Stimulated activated naive CD8-positive, alpha-beta T cell treated with anti-CD3 and anti-CD28 coated beads, Interleukin-15, amount 100 ng/mL, for 72 hours (primary cell): ENCODE data around the gene SLC49A3.
"Not testable (repeated sequence)": the region's sequence is repeated elsewhere in the genome, so short reads cannot be mapped to it uniquely, and the experiment has no call there.

Experiments used
- ATAC-seq: fragments of 150-1000 bp; cut with Tn5 transposase; 2 replicates; pipeline ENCODE4 v1.10.0; 2021; ENCODE audit warnings: mild to moderate bottlenecking, moderate library complexity
- DNase-seq, 2 donors: peaks; one replicate each; pipeline ENCODE4 v3.0.0; 2021 to 2022
- H3K27ac Mint-ChIP-seq, 2 donors: one replicate each; pipeline ENCODE4 v1.8.0; 2022; ENCODE audit warnings: mild to moderate bottlenecking in 2 of 2, mixed read lengths in 2 of 2, moderate library complexity in 2 of 2
- H3K27me3 Mint-ChIP-seq: one replicate; pipeline ENCODE4 v1.8.0; 2022; ENCODE audit warnings: mixed read lengths
- H3K4me1 Mint-ChIP-seq: one replicate; pipeline ENCODE4 v1.8.0; 2022; ENCODE audit warnings: mild to moderate bottlenecking, mixed read lengths
- H3K4me3 Mint-ChIP-seq, 2 donors: one replicate each; pipeline ENCODE4 v1.8.0; 2022; ENCODE audit warnings: mild to moderate bottlenecking in 2 of 2, mixed read lengths in 2 of 2, moderate library complexity in 1 of 2
- H3K9me3 Mint-ChIP-seq, 2 donors: one replicate each; pipeline ENCODE4 v1.8.0; 2022; ENCODE audit warnings: mixed read lengths in 2 of 2

Gene SLC49A3

GRCh38 chr4:694341-694940, 5.5 kb upstream of the SLC49A3 start:
- not testable (repeated sequence) for H3K27ac Mint-ChIP-seq, H3K9me3 Mint-ChIP-seq, H3K4me3 Mint-ChIP-seq, ATAC-seq, DNase-seq, H3K4me1 Mint-ChIP-seq
- peaks cover 36% of the 10 kb centered on the region for H3K27me3 Mint-ChIP-seq

DNA sequence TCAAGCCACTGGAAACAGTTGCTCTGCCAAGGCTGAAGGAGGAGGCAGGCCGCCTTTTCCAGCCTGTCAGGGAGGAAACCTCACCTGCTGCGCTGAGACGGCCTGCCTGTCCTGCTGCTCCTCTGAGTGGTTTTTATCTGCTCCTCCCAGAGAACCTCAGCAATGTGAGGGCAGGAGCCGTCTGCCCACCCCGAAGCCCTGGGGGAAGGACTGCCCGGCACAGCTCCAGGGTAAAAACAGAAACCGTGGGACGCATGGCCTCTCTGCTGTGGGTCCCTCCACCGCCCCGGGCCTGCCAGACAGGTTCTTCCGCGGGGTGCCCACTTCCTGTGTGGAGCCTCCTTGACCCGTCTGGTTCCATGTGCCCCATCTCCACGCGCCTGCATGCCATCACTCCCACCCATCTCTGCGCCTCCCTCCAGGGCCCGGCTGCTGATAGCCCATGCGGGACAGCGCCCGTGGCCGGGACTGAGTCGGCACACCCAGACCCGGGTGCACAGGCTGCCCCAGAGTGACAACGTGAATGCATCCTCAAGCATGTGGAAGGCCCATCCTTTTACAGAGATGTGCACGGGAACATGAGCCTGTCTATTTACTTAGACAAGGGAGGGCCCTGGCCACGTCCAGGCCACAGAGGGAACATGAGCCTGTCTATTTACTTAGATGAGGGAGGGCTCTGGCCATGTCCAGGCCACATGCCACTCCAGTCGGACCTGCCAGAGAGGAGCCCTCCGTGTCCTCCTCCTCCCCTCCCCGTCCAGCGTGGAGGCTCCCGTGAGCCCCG, 4.0 kb upstream of the SLC49A3 start:
- ATAC-seq (no peak), DNase-seq (no peak)
- Mint-ChIP-seq H3K4me3 (no peak overlapping the region), H3K27ac (no peak overlapping the region), H3K27me3 (peaks cover 42% of the 10 kb centered on the region), H3K4me1 (peaks cover 4% of the 10 kb centered on the region), H3K9me3 (no peaks in the 10 kb centered on the region)

DNA sequence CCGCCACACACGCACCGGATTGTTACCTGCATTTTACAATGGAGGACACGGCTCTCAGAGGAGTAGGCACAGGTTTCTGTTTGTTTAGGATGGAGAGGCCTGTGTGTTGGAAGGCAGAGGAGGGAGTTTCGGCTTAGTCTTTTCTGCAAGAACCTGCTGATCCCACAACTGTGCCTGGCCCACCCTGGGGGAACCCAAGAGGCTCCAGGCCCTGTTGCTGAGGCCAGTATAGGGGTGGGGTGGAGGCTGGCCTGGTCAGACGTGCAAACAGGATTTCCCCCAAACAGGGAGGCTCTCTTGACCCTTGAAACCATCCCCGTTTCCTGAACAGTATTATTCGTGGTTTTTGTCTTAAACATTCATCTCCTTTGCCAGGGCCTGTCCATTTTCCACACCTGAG, 772 bp upstream of the SLC49A3 start:
- DNase-seq: no peak
- Mint-ChIP-seq H3K4me1 (peaks cover 4% of the 10 kb centered on the region), H3K4me3 (no peak overlapping the region), H3K9me3 (no peaks in the 10 kb centered on the region), H3K27ac (peak overlapping the region in 1 of 2 donors; percentile 34), H3K27me3 (peaks cover 48% of the 10 kb centered on the region)
- no peak for ATAC-seq

GRCh38 chr4:687971-688853, 739 bp downstream of the SLC49A3 start:
- no peaks in the 10 kb centered on the region for H3K9me3 Mint-ChIP-seq
- H3K4me3 Mint-ChIP-seq: peak overlapping the region; percentile 32 to 61
- H3K4me1 Mint-ChIP-seq: peaks cover 13% of the 10 kb centered on the region
- H3K27me3 Mint-ChIP-seq: peaks cover 40% of the 10 kb centered on the region
- DNase-seq (no peak), ATAC-seq (peak; percentile 19)
- H3K27ac Mint-ChIP-seq: peak overlapping the region in 1 of 2 donors; percentile 29

DNA sequence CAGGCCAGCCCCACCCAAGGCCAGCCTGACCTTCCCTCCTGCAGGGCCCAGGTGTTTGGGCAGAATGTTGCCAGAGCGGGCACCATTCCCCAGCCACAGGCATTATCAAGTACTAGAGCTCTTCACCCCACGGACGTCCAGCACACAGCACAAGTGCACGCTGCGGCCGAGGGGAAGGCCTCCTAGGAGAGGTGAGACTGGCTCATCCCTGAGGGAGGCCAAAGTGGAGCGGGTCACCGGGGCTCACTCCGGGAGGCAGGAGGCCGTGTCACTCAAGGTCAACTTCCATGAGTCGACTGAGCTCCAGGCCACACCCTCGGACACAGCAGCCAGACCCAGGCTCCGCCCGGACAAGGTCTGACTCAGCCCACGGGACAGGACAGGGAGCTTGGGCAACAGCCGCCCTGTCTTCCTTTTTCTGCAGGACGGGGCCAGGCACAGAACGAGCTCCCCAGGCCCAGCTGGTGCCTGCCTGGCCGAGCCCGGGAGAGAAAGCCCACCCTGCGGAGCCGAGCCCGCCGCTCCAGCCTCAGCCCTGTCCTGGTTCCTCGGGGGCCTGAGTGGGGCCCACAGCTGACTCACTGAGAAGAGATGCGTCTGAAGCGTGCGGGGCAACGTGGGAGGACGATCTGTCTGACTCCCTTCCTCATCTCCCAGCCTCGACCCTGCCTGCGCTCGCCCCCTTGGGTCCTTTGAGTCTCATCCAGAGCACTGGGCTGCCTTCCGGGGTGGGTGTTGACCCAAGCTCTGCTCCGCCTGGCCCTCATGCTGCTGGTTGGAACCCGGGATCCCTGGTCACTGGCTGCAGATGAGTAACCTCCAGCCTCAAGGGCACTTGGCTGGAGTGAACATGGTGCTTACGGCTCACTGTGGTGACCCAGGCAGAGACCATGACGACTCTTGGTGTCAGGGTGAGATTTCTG, 1.6 kb downstream of the SLC49A3 start:
- DNase-seq (no peak), ATAC-seq (no peak)
- H3K9me3 Mint-ChIP-seq: no peaks in the 10 kb centered on the region
- peak overlapping the region in 1 of 2 donors; percentile 14 for H3K27ac Mint-ChIP-seq
- H3K4me3 Mint-ChIP-seq: no peak overlapping the region
- H3K27me3 Mint-ChIP-seq: peaks cover 41% of the 10 kb centered on the region
- peaks cover 20% of the 10 kb centered on the region for H3K4me1 Mint-ChIP-seq

- no peak for ATAC-seq
- no peak for DNase-seq
- H3K27ac Mint-ChIP-seq: no peak overlapping the region
Observed at GRCh38 chr4:686413-687040, 2.4 kb downstream of the SLC49A3 start.

GRCh38 chr4:685679-686412, 3.1 kb downstream of the SLC49A3 start:
- DNase-seq: no peak
- Mint-ChIP-seq H3K27me3 (peaks cover 41% of the 10 kb centered on the region), H3K27ac (no peak overlapping the region), H3K9me3 (no peaks in the 10 kb centered on the region), H3K4me1 (peaks cover 22% of the 10 kb centered on the region), H3K4me3 (no peak overlapping the region)
- ATAC-seq: no peak

More at GRCh38 chr4:686413-687040, 2.4 kb downstream of the SLC49A3 start:
- Mint-ChIP-seq H3K27me3 (peaks cover 41% of the 10 kb centered on the region), H3K4me1 (peaks cover 20% of the 10 kb centered on the region), H3K4me3 (no peak overlapping the region), H3K9me3 (no peaks in the 10 kb centered on the region)

DNA sequence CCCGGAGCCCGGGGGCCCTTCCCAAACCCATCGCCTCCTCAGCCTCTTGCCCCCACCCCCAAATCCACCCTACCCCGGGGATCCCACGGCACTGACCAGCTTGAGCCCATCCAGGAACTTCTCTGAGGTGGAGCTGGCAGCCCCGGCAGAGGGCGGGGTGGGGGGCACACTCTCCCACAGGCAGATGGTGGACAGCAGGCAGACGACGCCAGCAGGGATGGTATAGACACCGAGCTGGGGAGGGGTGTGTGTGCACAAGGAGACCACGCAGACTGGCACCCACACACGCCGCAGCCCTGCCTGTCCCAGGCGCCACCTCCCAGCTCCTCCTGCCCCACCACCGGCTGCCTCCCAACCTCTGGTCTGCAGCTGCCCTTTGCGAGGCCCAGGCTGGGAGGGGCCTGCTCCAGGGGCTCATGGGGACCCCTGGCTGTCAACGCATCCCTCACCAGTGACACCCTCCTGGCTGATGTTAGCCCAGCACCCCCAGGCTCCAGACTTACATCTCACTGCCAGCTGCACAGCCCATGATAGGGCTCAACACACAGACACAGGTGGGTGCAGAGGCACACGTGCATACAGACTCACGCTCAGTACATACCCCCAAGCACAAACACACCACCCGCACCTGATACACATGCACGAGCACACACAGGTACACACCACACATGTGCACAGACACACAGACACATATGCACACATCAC, 4.2 kb downstream of the SLC49A3 start:
- DNase-seq: no peak
- no peak for ATAC-seq
- no peaks in the 10 kb centered on the region for H3K9me3 Mint-ChIP-seq
- peaks cover 31% of the 10 kb centered on the region for H3K27me3 Mint-ChIP-seq
- no peak overlapping the region for H3K4me3 Mint-ChIP-seq
- peaks cover 30% of the 10 kb centered on the region for H3K4me1 Mint-ChIP-seq
- no peak overlapping the region for H3K27ac Mint-ChIP-seq

- Mint-ChIP-seq H3K27me3 (peaks cover 31% of the 10 kb centered on the region), H3K9me3 (no peaks in the 10 kb centered on the region), H3K4me3 (no peak overlapping the region), H3K27ac (no peak overlapping the region), H3K4me1 (peaks cover 30% of the 10 kb centered on the region)
- peak in 1 of 2 donors; percentile 53 for DNase-seq
- ATAC-seq: peak; percentile 29
Observed at GRCh38 chr4:683982-684622, 4.8 kb downstream of the SLC49A3 start.

GRCh38 chr4:683247-683897, 5.6 kb downstream of the SLC49A3 start:
- peaks cover 28% of the 10 kb centered on the region for H3K27me3 Mint-ChIP-seq
- no peak for DNase-seq
- no peak overlapping the region for H3K27ac Mint-ChIP-seq
- H3K4me3 Mint-ChIP-seq: no peak overlapping the region
- no peaks in the 10 kb centered on the region for H3K9me3 Mint-ChIP-seq
- peak; percentile 6 for ATAC-seq
- peaks cover 26% of the 10 kb centered on the region for H3K4me1 Mint-ChIP-seq

DNA sequence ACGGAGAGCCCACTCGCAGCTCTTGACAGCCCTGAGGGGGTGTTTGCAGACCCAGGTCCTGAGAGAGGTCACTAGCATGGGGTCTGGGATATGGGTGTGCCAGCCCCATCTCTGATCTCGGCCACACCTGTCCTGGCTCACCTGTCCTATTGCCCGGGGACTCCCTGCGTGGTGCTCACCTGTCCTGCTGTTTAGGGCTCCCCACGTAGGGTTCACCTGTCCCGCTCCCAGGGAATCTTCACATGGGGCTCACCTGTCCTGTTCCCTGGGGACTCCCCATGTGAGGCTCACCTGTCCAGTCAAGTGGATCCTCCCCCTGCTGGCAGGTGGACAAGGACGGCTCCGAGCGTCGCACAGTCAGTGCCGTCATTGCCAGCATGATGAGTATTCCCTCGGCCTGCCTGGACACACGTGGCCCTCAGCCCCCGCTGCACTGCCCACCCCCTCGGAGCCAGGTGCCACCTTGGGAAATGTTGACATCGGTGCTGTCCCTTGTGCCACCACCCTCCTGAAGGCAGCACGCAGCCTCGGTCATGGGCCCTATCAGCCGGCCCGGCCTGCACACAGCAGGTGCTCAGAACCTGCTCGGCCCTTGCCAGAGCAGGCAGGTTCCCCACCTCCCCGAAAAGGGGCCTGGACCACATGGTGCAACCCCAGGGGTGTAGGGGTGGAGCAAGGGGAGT, 6.3 kb downstream of the SLC49A3 start:
- ATAC-seq (no peak), DNase-seq (no peak)
- H3K9me3 Mint-ChIP-seq: no peaks in the 10 kb centered on the region
- H3K27me3 Mint-ChIP-seq: peaks cover 21% of the 10 kb centered on the region
- peaks cover 28% of the 10 kb centered on the region for H3K4me1 Mint-ChIP-seq
- peak overlapping the region in 1 of 2 donors; percentile 18 for H3K4me3 Mint-ChIP-seq
- peak overlapping the region in 1 of 2 donors; percentile 86 for H3K27ac Mint-ChIP-seq

GRCh38 chr4:681736-682451, 7.1 kb downstream of the SLC49A3 start:
- peaks cover 35% of the 10 kb centered on the region for H3K4me1 Mint-ChIP-seq
- no peaks in the 10 kb centered on the region for H3K9me3 Mint-ChIP-seq
- peak; percentile 3 for ATAC-seq
- peak overlapping the region; percentile 45 to 50 for H3K4me3 Mint-ChIP-seq
- no peak overlapping the region for H3K27ac Mint-ChIP-seq
- DNase-seq: peak in 1 of 2 donors; percentile 54
- peaks cover 17% of the 10 kb centered on the region for H3K27me3 Mint-ChIP-seq
